NT2/D1 (cell line): ENCODE data around the gene EFNA4.

Source experiments
- SUZ12 ChIP-seq: IDR thresholded peaks from 2 replicates; pipeline ENCODE4 v1.6.1; 2011; ENCODE audit not compliant: insufficient read length, insufficient read depth; ENCODE audit errors: extremely low read depth
- YY1 ChIP-seq: IDR thresholded peaks from 2 replicates; pipeline ENCODE4 v1.6.1; 2011; ENCODE audit not compliant: insufficient read length, insufficient read depth
- ZNF274 ChIP-seq: IDR thresholded peaks from 2 replicates; pipeline ENCODE4 v1.6.1; 2011; ENCODE audit warnings: mild to moderate bottlenecking, low read depth, low read length

- TF ChIP-seq ZNF274, result no peak
- TF ChIP-seq SUZ12, result no peak
- no peak for TF ChIP-seq YY1
These were observed 47.9 kb upstream of the EFNA4 start for GRCh38 chr1:155015527-155016230.
